Astrocyte of the spinal cord (primary cell): ENCODE results near the gene MIP.
"Not testable (repeated sequence)": the region's sequence is repeated elsewhere in the genome, so short reads cannot be mapped to it uniquely, and the experiment has no call there.

ENCODE experiments used
- DNase-seq: peaks from one replicate; pipeline ENCODE4 v3.0.0; 2011; ENCODE audit warnings: low read depth, low spot score
- H3K4me3 ChIP-seq: 2 replicates; pipeline ENCODE4 v1.5.1; 2011; ENCODE audit warnings: low read depth, mild to moderate bottlenecking, low read length, moderate library complexity
- in situ Hi-C: cut with HindIII; loops from 2 replicates; pipeline ENCODE4 v1.10.0; 2017; ENCODE audit warnings: low sequenced_read_pairs
- TF ChIP-seq, protein P1 (sequence below): IDR thresholded peaks from 2 replicates; pipeline ENCODE4 v1.5.1; 2012; ENCODE audit warnings: low read depth, mild to moderate bottlenecking, low read length, inconsistent platforms

The MIP gene

DNA sequence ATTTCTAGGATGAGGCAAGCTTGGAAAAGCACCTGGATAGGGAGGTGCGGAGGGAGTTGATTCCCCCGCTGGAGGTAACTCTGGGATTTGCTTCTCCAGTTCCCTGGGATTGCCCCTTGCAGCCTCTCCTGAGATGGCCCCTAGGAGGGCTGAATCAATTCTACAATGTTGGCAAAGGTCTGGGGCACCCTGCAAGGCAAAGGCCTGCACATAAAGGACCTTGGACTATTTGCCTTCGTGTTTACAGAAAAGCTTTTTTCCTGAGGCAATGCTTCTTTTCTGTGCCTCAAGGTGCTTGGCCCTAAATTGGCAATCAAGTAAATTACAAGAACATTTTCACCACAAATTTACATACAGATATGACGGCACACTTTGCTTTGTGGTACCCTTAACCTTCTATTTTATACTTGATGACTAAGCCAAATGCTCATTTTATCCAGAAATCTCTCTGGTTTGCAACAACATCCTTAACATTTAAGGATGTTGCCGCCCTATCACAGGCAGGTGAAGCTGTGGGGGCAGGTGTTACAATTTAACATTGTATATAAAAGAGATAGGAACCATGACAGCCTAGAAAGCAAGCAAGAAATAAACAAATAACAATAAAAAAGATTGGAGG, 45.5 kb downstream of the MIP start:
- no peak for DNase-seq
- in situ Hi-C loops, result no loop called here
- TF ChIP-seq, protein P1, sequence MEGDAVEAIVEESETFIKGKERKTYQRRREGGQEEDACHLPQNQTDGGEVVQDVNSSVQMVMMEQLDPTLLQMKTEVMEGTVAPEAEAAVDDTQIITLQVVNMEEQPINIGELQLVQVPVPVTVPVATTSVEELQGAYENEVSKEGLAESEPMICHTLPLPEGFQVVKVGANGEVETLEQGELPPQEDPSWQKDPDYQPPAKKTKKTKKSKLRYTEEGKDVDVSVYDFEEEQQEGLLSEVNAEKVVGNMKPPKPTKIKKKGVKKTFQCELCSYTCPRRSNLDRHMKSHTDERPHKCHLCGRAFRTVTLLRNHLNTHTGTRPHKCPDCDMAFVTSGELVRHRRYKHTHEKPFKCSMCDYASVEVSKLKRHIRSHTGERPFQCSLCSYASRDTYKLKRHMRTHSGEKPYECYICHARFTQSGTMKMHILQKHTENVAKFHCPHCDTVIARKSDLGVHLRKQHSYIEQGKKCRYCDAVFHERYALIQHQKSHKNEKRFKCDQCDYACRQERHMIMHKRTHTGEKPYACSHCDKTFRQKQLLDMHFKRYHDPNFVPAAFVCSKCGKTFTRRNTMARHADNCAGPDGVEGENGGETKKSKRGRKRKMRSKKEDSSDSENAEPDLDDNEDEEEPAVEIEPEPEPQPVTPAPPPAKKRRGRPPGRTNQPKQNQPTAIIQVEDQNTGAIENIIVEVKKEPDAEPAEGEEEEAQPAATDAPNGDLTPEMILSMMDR, result no peak
- no peak overlapping the region for H3K4me3 ChIP-seq

DNA sequence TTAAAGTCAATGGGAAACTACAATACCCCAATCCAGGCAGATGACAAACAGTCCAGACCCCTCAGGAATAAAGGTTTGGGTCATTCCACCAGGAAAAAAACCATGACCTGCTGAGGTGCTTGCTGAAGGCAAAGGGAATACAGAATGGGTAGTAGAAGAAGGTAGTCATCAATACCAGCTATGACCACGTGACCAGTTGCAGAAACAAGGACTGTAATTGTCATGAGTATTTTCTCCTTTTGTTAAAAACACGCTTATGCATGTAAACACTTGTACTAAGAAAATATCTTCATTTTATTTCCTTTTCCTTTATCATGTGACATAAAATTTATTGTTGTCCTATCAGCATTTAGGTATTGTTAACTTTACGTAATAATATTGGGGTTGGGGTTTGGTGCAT, 50.2 kb downstream of the MIP start:
- DNase-seq, H3K4me3 ChIP-seq, in situ Hi-C loops: not testable (repeated sequence)

DNA sequence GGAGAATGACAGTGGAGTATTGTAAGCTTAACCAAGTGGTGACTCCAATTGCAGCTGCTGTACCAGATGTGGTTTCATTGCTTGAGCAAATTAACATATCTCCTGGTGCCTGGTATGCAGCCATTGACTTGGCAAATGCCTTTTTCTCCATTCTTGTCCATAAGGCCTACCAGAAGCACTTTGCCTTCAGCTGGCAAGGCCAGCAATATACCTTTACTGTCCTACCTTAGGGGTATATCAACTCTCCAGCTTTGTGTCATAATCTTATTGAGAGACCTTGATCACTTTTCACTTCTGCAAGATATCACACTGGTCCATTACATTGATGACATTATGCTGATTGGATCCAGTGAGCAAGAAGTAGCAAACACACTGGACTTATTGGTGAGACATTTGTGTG, 52.8 kb downstream of the MIP start:
- in situ Hi-C loops, H3K4me3 ChIP-seq, DNase-seq: not testable (repeated sequence)

DNA sequence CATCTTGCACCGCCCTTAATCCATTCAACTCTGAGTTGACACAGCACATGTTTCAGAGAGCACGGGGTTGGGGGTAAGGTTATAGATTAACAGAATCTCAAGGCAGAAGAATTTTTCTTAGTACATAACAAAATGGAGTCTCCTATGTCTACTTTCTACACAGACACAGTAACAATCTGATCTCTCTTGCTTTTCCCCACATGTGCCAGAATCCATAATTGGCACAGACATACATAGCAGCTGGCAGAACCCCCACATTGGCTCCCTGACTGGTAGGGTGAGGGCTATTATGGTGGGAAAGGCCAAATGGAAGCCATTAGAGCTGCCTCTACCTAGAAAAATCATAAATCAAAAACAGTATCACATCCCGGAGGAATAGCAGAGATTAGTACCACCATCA, 53.3 kb downstream of the MIP start:
- DNase-seq, H3K4me3 ChIP-seq, in situ Hi-C loops: not testable (repeated sequence)
